Stimulated activated CD8-positive, alpha-beta memory T cell treated with anti-CD3 and anti-CD28 coated beads, Interleukin-4, amount 100 ng/mL, for 1 hour (primary cell): ENCODE measurements around the gene NOLC1.

Experiments used
- DNase-seq, 2 donors: peaks; one replicate each; pipeline ENCODE4 v3.0.0-alpha.2; 2020; ENCODE audit warnings: low read depth in 2 of 2, low spot score in 1 of 2

NOLC1 gene

GRCh38 chr10:102200751-102201640 lies 48.8 kb downstream of the NOLC1 start:
- no peak for DNase-seq

- no peak for DNase-seq
These were observed 50.2 kb downstream of the NOLC1 start for GRCh38 chr10:102202386-102202785.

GRCh38 chr10:102208311-102209035 lies 56.3 kb downstream of the NOLC1 start:
- no peak for DNase-seq

- no peak for DNase-seq
These were observed 59.6 kb downstream of the NOLC1 start for GRCh38 chr10:102211615-102212299.
